ENCODE data around the gene TECR.
"Not testable (repeated sequence)": the region's sequence is repeated elsewhere in the genome, so short reads cannot be mapped to it uniquely, and the experiment has no call there.

Gene TECR

GRCh38 chr19:14580623-14581237, 51.3 kb downstream of the TECR start:
- DNase-seq (ENCODE audit: low read depth in 3 of 3, low spot score in 1 of 3) = peak in 1 of 3 donors; percentile 36

DNA sequence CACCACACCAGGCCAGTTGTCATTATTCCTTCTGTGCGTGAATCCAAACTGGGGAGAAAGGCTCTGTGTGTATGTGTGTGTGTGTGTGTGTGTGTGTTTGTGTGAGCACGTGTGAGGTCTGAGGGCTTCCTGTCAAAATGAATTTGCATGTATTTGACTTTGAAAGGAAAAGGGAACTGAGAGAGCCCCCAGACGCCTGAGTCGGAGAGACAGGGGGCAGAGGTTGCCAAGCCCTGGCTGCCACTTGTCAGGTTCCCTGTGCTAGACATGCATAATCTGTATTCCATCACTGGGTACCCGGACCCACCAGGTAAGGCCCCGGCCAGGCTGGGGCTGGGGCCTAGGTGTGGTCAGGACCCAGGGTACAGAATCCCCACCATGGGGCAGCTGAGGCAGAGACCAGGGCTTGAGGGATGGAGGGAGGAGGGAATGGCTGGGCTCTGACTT, 53.5 kb downstream of the TECR start, which contains the start of gene CLEC17A:
Gene CLEC17A, plus strand, starts transcription at position 191 of the 447 bp plus-strand sequence. Its CDS starts 77 bp downstream, at position 268.
- no peak for DNase-seq (ENCODE audit: low read depth in 3 of 3, low spot score in 1 of 3)

GRCh38 chr19:14584372-14584771, 55.0 kb downstream of the TECR start:
- not testable (repeated sequence) for DNase-seq (ENCODE audit: low read depth in 3 of 3, low spot score in 1 of 3)

DNA sequence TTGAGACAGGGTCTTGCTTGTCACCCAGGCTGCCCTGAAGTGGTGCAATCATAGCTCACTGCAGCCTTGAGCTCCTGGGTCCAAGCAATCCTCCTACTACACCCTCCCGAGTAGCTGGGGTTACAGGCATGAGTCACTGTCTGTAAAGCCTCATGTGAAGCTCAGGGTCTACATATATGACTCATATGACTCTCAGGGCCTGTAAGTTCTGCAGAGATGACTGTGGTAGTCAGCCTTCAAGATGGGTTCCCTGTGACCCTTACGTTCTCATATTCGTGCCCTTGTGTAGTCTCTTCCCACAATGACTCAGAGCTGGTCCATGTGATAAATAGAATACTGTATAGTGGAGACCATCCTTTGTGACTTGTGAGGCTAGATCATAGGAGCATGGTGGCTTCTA, 55.8 kb downstream of the TECR start:
- not testable (repeated sequence) for DNase-seq (ENCODE audit: low read depth in 3 of 3, low spot score in 1 of 3)

GRCh38 chr19:14589433-14589832, 60.0 kb downstream of the TECR start:
- not testable (repeated sequence) for DNase-seq (ENCODE audit: low read depth in 3 of 3, low spot score in 1 of 3)

GRCh38 chr19:14595558-14595957, 66.2 kb downstream of the TECR start:
- no peak for DNase-seq (ENCODE audit: low read depth in 3 of 3, low spot score in 1 of 3)

- no peak for DNase-seq (ENCODE audit: low read depth in 3 of 3, low spot score in 1 of 3)
These were observed 70.3 kb downstream of the TECR start for GRCh38 chr19:14599548-14600147.

DNA sequence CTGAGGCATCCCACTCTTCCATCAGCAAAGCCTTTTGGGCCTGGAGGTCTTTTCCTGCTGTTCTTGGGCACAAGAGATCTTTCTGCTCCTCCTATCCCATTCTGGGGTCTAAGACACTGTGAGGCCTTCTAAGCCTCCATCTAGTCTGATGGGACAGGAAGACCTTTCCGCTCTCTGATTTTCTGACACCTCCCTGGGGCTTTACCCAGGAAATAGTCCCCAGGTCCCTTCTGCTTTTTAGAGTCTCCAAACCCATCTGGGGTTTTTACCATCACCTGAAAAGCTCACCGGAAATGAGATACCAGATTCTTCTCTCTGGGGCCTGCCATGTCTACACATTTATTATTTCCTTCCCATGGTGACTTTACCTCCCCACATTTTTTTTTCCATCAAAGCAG, 74.6 kb downstream of the TECR start:
- DNase-seq (ENCODE audit: low read depth in 3 of 3, low spot score in 1 of 3) = no peak

- no peak for DNase-seq (ENCODE audit: low read depth in 3 of 3, low spot score in 1 of 3)
These were observed 77.2 kb downstream of the TECR start for GRCh38 chr19:14606627-14607026.

GRCh38 chr19:14611051-14611450, 81.7 kb downstream of the TECR start:
- DNase-seq (ENCODE audit: low read depth in 3 of 3, low spot score in 1 of 3) = no peak

DNA sequence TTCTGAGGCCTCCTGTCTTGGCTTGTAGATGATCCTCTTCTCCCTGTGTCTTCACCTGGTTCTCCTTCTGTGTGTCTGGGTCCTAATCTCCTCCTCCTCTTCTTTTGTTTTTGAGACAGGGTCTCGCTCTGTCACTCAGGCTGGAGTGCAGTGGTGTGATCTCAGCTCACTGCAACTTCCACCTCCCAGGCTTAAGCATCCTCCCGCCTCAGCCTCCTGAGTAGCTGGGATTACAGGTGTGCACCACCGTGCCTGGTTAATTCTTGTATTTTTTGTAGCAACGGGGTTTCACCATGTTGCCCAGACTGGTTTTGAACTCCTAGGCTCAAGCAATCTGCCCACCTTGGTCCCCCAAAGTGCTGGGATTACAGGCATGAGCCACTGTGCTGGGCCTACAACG, 82.8 kb downstream of the TECR start:
- not testable (repeated sequence) for DNase-seq (ENCODE audit: low read depth in 3 of 3, low spot score in 1 of 3)

DNA sequence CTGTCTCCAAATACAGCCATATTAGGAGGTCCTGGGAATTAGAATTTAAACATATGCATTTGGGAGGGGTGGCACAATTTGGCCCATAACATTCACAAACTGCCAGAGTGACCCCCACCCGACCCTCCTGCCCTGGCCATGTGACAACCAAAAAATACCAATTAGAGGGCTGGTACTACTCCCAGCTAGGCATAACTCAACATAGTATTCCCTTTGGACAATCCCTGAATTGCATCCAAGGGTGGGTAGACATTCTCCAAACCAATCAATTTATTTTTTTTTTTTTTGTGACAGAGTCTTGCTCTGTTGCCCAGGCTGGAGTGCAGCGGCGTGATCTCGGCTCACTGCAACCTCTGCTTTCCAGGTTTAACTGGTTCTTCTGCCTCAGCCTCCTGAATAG, 83.3 kb downstream of the TECR start:
- DNase-seq (ENCODE audit: low read depth in 3 of 3, low spot score in 1 of 3) = no peak

DNA sequence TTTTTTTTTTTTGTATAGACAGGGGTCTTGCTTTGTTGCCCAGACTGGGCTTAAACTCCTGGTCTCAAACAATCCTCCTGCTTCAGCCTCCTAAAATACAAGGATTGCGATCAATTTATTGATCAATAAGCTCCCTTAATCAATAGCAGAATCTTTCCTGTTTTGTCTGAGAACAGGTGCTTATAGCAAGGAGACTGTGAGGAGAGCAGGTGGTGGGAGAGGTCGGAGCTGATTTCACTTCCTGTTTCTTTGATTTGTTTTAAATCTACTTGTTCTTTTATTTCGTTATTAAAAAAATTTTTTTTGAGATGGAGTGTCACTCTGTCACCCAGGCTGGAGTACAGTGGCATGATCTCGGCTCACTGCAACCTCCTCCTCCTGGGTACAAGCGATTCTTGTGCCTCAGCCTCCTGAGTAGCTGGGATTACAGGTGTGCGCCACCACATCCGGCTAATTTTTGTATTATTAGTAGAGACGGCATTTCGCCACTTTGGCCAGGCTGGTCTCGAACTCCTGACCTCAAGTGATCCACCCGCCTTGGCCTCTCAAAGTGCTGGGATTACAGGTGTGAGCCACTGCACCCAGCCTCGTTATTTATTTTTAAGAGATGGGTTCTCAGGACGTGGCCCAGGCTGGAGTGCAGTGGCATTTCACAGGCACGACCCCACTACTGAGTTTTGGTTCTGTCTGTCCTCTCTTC, 84.2 kb downstream of the TECR start:
- DNase-seq (ENCODE audit: low read depth in 3 of 3, low spot score in 1 of 3) = not testable (repeated sequence)

DNA sequence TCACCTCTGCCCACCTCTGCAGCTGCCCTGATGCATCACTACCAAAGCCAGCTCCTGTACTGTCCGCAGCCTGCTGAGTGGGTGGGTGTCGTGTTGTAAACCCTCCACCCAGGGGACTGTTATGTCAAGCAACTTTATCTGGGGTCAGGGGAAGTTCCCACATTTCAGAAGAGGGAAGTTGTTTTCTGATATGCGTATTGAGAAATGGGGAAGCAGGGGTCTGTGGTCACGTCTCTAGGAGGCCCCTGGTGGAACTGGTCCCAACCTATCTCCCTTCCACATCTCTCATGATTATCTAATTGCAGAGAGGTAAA, 84.7 kb downstream of the TECR start:
- DNase-seq (ENCODE audit: low read depth in 3 of 3, low spot score in 1 of 3) = no peak
